CD4-positive, alpha-beta T cell (primary cell): ENCODE measurements around the gene DUSP10. TPM values are rescaled to one million over a fixed set of nuclear protein-coding genes. Genes with fewer than 3 reads are reported as not detected.

Experiments used
- ATAC-seq: fragments of 200-7000 bp; cut with Tn5 transposase; one replicate; pipeline ENCODE4 v1.10.0; 2022; ENCODE audit warnings: mild to moderate bottlenecking; ENCODE audit not compliant: poor library complexity
- CTCF ChIA-PET: fragments of 350-600 bp; sonication (Branson Sonifier 250); formaldehyde crosslinking; loops from one replicate; lab custom pipeline; 2021; ENCODE audit warnings: antibody characterized with exemption, inconsistent platforms; lab: Charles Lee
- POLR2A ChIA-PET: fragments of 350-600 bp; sonication (Branson Sonifier 250); formaldehyde crosslinking; loops from one replicate; lab custom pipeline; 2021; ENCODE audit warnings: antibody characterized with exemption, inconsistent platforms; lab: Charles Lee
- DNase-seq, 14 experiments: peaks; one replicate each; pipeline ENCODE4 v3.0.0-alpha.2; 2013 to 2020; ENCODE audit warnings: mixed read lengths in 2 of 14
- H3K27ac ChIP-seq, 2 donors: one replicate each; pipeline versions ENCODE4 v1.5.1 to v1.7.0; 2013; ENCODE audit warnings: low read length in 2 of 2, low read depth in 1 of 2, mild to moderate bottlenecking in 1 of 2
- H3K27me3 ChIP-seq, 2 experiments: 1 replicate in 1 of 2; 2 replicates in 1 of 2; pipeline versions ENCODE4 v1.6.1 to v1.7.0; 2013; ENCODE audit warnings: low read length in 2 of 2, control low read depth in 1 of 2, mild to moderate bottlenecking in 1 of 2, moderate library complexity in 1 of 2; ENCODE audit not compliant: insufficient read depth in 2 of 2, control insufficient read depth in 1 of 2
- H3K36me3 ChIP-seq: one replicate; pipeline ENCODE4 v1.6.1; 2013; ENCODE audit warnings: low read length, control low read depth; ENCODE audit not compliant: insufficient read depth
- H3K4me1 ChIP-seq: one replicate; pipeline ENCODE4 v1.6.1; 2013; ENCODE audit warnings: low read length, control low read depth; ENCODE audit not compliant: insufficient read depth
- H3K4me3 ChIP-seq: one replicate; pipeline ENCODE4 v1.5.1; 2013; ENCODE audit warnings: mild to moderate bottlenecking, low read length, moderate library complexity
- H3K9me3 ChIP-seq, 2 experiments: 1 replicate in 1 of 2; 2 replicates in 1 of 2; pipeline versions ENCODE4 v1.6.1 to v1.7.0; 2013; ENCODE audit warnings: low read length in 2 of 2, mild to moderate bottlenecking in 2 of 2, control low read depth in 1 of 2, moderate library complexity in 1 of 2; ENCODE audit not compliant: control insufficient read depth in 1 of 2, insufficient read depth in 1 of 2
- H3K27ac Mint-ChIP-seq: one replicate; pipeline ENCODE4 v1.8.0; 2020; ENCODE audit warnings: mixed read lengths
- H3K27me3 Mint-ChIP-seq: one replicate; pipeline ENCODE4 v1.8.0; 2021; ENCODE audit warnings: mixed read lengths
- H3K36me3 Mint-ChIP-seq: one replicate; pipeline ENCODE4 v1.8.0; 2021; ENCODE audit warnings: low read depth, mixed read lengths
- H3K4me1 Mint-ChIP-seq: one replicate; pipeline ENCODE4 v1.8.0; 2021; ENCODE audit warnings: low read depth, mixed read lengths
- H3K4me3 Mint-ChIP-seq: one replicate; pipeline ENCODE4 v1.8.0; 2020; ENCODE audit warnings: mild to moderate bottlenecking, mixed read lengths
- H3K9me3 Mint-ChIP-seq: one replicate; pipeline ENCODE4 v1.8.0; 2020; ENCODE audit warnings: mixed read lengths
- intact Hi-C, 2 experiments: fragments of 100-400 bp; cut with DNase I in 1 of 2; cut with micrococcal nuclease in 1 of 2; formaldehyde crosslinking; loops; one replicate each; pipeline versions ENCODE4 v1.15.1 to v1.9.0; 2023 to 2025; cut with DNase I, micrococcal nuclease
- polyA plus RNA-seq, 2 donors: library from polyadenylated mRNA; unstranded; fragments of 120-200 nt; gene quantifications; one replicate each; pipeline ENCODE4 v1.2.1, GENCODE V29; 2013
- total RNA-seq, 174 experiments: library from RNA in 2 of 174; stranded (reverse) in 2 of 174; gene quantifications; one replicate each; pipeline ENCODE4 v1.2.3 and lab custom pipeline; 2021 to 2026
- TF ChIP-seq, protein P1 (sequence below): fragments of 200-600 bp; IDR thresholded peaks from one replicate; pipeline ENCODE4 v1.8.0; 2022; ENCODE audit warnings: antibody characterized with exemption, mild to moderate bottlenecking

DUSP10 gene
- 10 to 100 TPM; 66.9 to 70.9 TPM for total RNA-seq
- polyA plus RNA-seq (2013, experiment 1 of 2), result 4.3 TPM
- polyA plus RNA-seq (2013, experiment 2 of 2), result 14.0 TPM
- total RNA-seq (lab: John Stamatoyannopoulos, UW), result 5.0 to 217 (median 22.2) reads per million in 172 experiments

DNA sequence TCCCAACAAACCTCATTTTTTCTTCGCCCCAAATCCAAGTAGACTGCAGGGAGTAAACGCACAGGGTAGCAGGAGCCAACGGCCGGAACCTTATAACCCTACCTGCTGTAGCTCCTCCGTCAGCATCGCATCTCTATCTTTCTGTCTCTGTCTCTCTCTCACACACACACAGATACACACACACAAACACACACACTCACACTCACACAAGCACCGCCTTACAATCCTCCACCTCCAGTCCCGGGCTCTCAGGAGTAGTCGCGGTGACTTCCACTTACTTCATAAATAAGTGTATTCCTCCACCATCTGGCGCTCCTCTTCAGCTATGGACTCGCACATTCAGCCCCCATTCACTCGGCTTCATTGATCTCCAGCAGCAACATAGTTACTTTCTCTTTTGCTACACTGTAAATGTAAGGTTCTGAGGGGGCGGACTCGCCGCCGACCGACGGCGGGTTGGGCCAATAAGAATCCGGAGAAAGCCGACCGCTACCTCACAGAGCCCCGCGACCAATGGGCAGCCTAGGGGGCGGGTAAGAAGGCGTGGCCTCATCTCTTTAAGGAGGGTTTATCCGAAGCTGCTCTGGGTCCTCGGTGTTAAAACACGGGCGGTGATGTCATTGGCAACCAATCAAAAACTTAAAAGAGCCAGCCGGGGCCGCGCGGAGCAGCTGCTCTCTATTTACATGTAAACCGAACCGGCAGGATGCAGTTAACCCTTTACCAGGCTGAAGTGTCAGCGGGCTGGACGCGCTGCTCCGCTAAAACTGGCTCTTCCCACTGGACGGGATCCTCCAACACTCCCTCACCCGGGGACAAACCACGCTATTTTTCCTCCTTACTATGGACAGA, at the start of gene DUSP10:
Gene DUSP10 (minus strand): TSS at position 387 of the 852 bp plus-strand sequence. CDS start 2,345 bp downstream, outside the sequence.
- ATAC-seq (peak; percentile 85), DNase-seq (peak; percentile 97 to 100 (median 98))
- ChIA-PET CTCF (interaction anchor here (1.1 to 3.6 kb wide), 11 partner anchors 12 to 971 kb away, joined by 3 to 22 read pairs (median 6); no protein-coding TSS in a partner anchor), POLR2A (interaction anchor here (0.6 to 7.2 kb wide), 55 partner anchors 9 to 1622 kb away, joined by 3 to 172 read pairs (median 4); partner anchors contain the start of genes AIDA, BROX, SUSD4 and TAF1A)
- H3K36me3 Mint-ChIP-seq, result peaks cover 12% of the 10 kb centered on the region
- peaks cover 41% of the 10 kb centered on the region for H3K4me1 ChIP-seq
- no peak within 1 kb of the TSS for H3K27ac Mint-ChIP-seq
- H3K27ac ChIP-seq, result peak within 1 kb of the TSS; percentile 98 to 99
- peaks cover 26% of the 10 kb centered on the region for H3K4me1 Mint-ChIP-seq
- intact Hi-C loops, result loop anchor here (1.0 to 10.0 kb wide), 9 partner anchors 15 to 873 kb away; partner anchors contain the start of genes MIA3 (in 1 of the 2) and TAF1A (in 1 of the 2)
- peaks cover 3% of the 10 kb centered on the region for H3K36me3 ChIP-seq
- no peaks in the 10 kb centered on the region for H3K27me3 Mint-ChIP-seq
- peak within 1 kb of the TSS; percentile 75 for H3K4me3 Mint-ChIP-seq
- H3K27me3 ChIP-seq, result no peaks in the 10 kb centered on the region
- H3K9me3 ChIP-seq, result no peaks in the 10 kb centered on the region
- H3K9me3 Mint-ChIP-seq, result no peaks in the 10 kb centered on the region
- H3K4me3 ChIP-seq, result peak within 1 kb of the TSS; percentile 75
- TF ChIP-seq, protein P1, sequence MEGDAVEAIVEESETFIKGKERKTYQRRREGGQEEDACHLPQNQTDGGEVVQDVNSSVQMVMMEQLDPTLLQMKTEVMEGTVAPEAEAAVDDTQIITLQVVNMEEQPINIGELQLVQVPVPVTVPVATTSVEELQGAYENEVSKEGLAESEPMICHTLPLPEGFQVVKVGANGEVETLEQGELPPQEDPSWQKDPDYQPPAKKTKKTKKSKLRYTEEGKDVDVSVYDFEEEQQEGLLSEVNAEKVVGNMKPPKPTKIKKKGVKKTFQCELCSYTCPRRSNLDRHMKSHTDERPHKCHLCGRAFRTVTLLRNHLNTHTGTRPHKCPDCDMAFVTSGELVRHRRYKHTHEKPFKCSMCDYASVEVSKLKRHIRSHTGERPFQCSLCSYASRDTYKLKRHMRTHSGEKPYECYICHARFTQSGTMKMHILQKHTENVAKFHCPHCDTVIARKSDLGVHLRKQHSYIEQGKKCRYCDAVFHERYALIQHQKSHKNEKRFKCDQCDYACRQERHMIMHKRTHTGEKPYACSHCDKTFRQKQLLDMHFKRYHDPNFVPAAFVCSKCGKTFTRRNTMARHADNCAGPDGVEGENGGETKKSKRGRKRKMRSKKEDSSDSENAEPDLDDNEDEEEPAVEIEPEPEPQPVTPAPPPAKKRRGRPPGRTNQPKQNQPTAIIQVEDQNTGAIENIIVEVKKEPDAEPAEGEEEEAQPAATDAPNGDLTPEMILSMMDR, result no peak

DNA sequence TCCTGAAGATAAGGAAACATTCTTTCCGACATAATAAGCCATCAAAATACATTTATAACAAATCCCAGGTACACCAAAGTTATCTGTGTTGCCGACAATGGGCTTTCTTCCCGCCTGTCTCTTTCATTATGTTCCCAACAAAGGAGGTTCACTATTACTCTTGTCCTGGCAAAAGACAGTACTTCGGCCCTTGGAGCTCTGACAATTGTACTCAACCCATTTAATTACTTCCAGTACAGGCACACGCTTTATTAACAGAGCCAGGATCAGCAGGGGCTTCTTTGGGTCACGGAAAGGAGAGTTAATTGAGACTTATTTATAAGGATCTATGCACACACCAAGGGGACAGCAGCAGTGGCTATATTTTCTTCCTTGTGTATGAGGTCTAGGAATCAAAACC, 46.6 kb upstream of the DUSP10 start:
- H3K4me1 ChIP-seq, result peaks cover 17% of the 10 kb centered on the region
- H3K27me3 Mint-ChIP-seq, result no peaks in the 10 kb centered on the region
- TF ChIP-seq, protein P1, result no peak
- no peak overlapping the region for H3K4me3 Mint-ChIP-seq
- no peaks in the 10 kb centered on the region for H3K9me3 ChIP-seq
- ATAC-seq, result no peak
- H3K27ac Mint-ChIP-seq, result no peak overlapping the region
- no peak overlapping the region for H3K4me3 ChIP-seq
- intact Hi-C loops, result loop anchor here in 1 of 2 experiments (10.0 kb wide), 1 partner anchor 46 kb away; no protein-coding TSS in a partner anchor
- no peak overlapping the region for H3K27ac ChIP-seq
- no peaks in the 10 kb centered on the region for H3K36me3 Mint-ChIP-seq
- H3K4me1 Mint-ChIP-seq, result peaks cover 18% of the 10 kb centered on the region
- no peaks in the 10 kb centered on the region for H3K27me3 ChIP-seq
- no peaks in the 10 kb centered on the region for H3K9me3 Mint-ChIP-seq
- POLR2A ChIA-PET, result no interaction called here
- CTCF ChIA-PET, result interaction anchor here (1.4 kb wide), 1 partner anchor 10 kb away, joined by 3 read pairs; no protein-coding TSS in a partner anchor
- no peaks in the 10 kb centered on the region for H3K36me3 ChIP-seq
- no peak for DNase-seq

DNA sequence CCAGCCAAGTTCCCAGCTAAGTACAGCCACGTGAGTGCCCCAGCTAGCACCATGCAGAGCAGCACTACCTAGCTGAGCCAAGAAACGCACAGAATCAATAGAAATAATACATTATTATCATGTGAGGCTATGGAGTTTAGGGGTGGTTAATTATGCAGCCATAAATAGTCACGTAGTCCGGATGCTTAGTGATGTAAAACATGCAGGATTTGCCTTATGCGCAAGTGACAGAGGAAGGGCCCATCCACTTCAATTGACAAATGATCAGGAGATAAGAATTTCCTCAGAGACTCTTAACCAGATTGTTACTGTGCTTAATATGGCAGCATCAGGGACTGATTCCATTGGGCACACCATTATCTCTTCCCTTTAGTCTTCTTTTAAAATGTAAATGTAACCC, 44.8 kb upstream of the DUSP10 start:
- Histone ChIP-seq H3K27ac (no peak overlapping the region), H3K4me1 (peaks cover 30% of the 10 kb centered on the region), H3K36me3 (no peaks in the 10 kb centered on the region), H3K4me3 (no peak overlapping the region), H3K27me3 (no peaks in the 10 kb centered on the region), H3K9me3 (no peaks in the 10 kb centered on the region)
- peaks cover 33% of the 10 kb centered on the region for H3K4me1 Mint-ChIP-seq
- H3K27me3 Mint-ChIP-seq, result no peaks in the 10 kb centered on the region
- intact Hi-C loops, result loop anchor here in 1 of 2 experiments (10.0 kb wide), 1 partner anchor 48 kb away; no protein-coding TSS in a partner anchor
- CTCF ChIA-PET, result no interaction called here
- H3K36me3 Mint-ChIP-seq, result no peaks in the 10 kb centered on the region
- H3K9me3 Mint-ChIP-seq, result no peaks in the 10 kb centered on the region
- H3K4me3 Mint-ChIP-seq, result no peak overlapping the region
- POLR2A ChIA-PET, result no interaction called here
- ATAC-seq (no peak), DNase-seq (no peak)
- no peak overlapping the region for H3K27ac Mint-ChIP-seq
- TF ChIP-seq, protein P1, result no peak
